GM12878 (cell line): ENCODE measurements around the gene SLC23A1. TPM values are rescaled to one million over a fixed set of nuclear protein-coding genes. Genes with fewer than 3 reads are reported as not detected.

Source experiments
- BHLHE40 ChIP-seq, 2 experiments: fragments of 450-650 bp in 1 of 2; IDR thresholded peaks; 2 replicates each; pipeline ENCODE4 v1.6.1; 2011 to 2017; ENCODE audit warnings: low read depth in 2 of 2, borderline replicate concordance in 1 of 2, improper control_type of control experiment in 1 of 2, low read length in 1 of 2, mild to moderate bottlenecking in 1 of 2
- CREM ChIP-seq: IDR thresholded peaks from 2 replicates; pipeline ENCODE4 v1.6.1; 2014; ENCODE audit warnings: antibody characterized with exemption, low read depth
- GATAD2B ChIP-seq: fragments of 450-650 bp; conservative IDR thresholded peaks from 2 replicates; pipeline ENCODE4 v1.6.1; 2017; ENCODE audit warnings: low read depth, mild to moderate bottlenecking, moderate library complexity
- IKZF1 ChIP-seq: fragments of 450-650 bp; conservative IDR thresholded peaks from 2 replicates; pipeline ENCODE4 v1.6.1; 2017; ENCODE audit warnings: antibody characterized with exemption, mild to moderate bottlenecking
- RAD21 ChIP-seq: IDR thresholded peaks from 2 replicates; pipeline ENCODE4 v1.6.1; 2011; ENCODE audit warnings: mild to moderate bottlenecking, low read depth, low read length, moderate library complexity; ENCODE audit not compliant: insufficient read depth
- ZBTB40 ChIP-seq: fragments of 450-650 bp; IDR thresholded peaks from 2 replicates; pipeline ENCODE4 v1.6.1; 2016; ENCODE audit warnings: mild to moderate bottlenecking, moderate library complexity, borderline replicate concordance
- ZNF207 ChIP-seq: fragments of 450-650 bp; IDR thresholded peaks from 2 replicates; pipeline ENCODE4 v1.6.1; 2014; ENCODE audit warnings: antibody characterized with exemption, mild to moderate bottlenecking, borderline replicate concordance
- polyA plus RNA-seq, 11 experiments: library from polyadenylated mRNA; depleted of rRNA in 4 of 11; unstranded in 6 of 11; stranded (reverse) in 5 of 11; fragments of >200 nt; fragmentation: Nextera tagmentation in 4 of 11; fragmentation: Illumina TruSeq in 1 of 11; extraction: Ambion mirVana in 4 of 11; extraction: Trizol in 1 of 11; gene quantifications; 1 replicate in 1 of 11; 2 replicates in 10 of 11; pipeline versions ENCODE4 v1.2.1 to v1.2.3, GENCODE V29; 2011 to 2016; ENCODE audit warnings: inconsistent platforms in 2 of 11, missing spikeins in 2 of 11, low read depth in 1 of 11
- total RNA-seq, 4 experiments: library from RNA; depleted of rRNA in 3 of 4; stranded (reverse); fragments of >200 nt in 3 of 4; fragmentation: Illumina TruSeq in 1 of 4; extraction: Trizol in 1 of 4; gene quantifications; 2 replicates each; pipeline versions ENCODE4 v1.2.1 to v1.2.3, GENCODE V29; 2013 to 2021
- TF ChIP-seq, protein P1 (sequence below): IDR thresholded peaks from 2 replicates; pipeline ENCODE4 v1.6.1; 2012; ENCODE audit warnings: improper control_type of control experiment, low read depth, low read length; ENCODE audit not compliant: insufficient replicate concordance
- TF ChIP-seq, protein P2 (sequence below): IDR thresholded peaks from 2 replicates; pipeline ENCODE4 v1.6.1; 2012; ENCODE audit warnings: low read length, inconsistent platforms

The SLC23A1 gene
- total and polyA plus RNA-seq, 10 of the 15 experiments (the other 5 are each of a cell fraction or from before 2014, with no cell fraction given) = 0.35 to 4.7 (median 1.6) TPM

GRCh38 chr5:139392678-139393496 lies 9.8 kb upstream of the SLC23A1 start (continued):
- TF ChIP-seq, protein P1, sequence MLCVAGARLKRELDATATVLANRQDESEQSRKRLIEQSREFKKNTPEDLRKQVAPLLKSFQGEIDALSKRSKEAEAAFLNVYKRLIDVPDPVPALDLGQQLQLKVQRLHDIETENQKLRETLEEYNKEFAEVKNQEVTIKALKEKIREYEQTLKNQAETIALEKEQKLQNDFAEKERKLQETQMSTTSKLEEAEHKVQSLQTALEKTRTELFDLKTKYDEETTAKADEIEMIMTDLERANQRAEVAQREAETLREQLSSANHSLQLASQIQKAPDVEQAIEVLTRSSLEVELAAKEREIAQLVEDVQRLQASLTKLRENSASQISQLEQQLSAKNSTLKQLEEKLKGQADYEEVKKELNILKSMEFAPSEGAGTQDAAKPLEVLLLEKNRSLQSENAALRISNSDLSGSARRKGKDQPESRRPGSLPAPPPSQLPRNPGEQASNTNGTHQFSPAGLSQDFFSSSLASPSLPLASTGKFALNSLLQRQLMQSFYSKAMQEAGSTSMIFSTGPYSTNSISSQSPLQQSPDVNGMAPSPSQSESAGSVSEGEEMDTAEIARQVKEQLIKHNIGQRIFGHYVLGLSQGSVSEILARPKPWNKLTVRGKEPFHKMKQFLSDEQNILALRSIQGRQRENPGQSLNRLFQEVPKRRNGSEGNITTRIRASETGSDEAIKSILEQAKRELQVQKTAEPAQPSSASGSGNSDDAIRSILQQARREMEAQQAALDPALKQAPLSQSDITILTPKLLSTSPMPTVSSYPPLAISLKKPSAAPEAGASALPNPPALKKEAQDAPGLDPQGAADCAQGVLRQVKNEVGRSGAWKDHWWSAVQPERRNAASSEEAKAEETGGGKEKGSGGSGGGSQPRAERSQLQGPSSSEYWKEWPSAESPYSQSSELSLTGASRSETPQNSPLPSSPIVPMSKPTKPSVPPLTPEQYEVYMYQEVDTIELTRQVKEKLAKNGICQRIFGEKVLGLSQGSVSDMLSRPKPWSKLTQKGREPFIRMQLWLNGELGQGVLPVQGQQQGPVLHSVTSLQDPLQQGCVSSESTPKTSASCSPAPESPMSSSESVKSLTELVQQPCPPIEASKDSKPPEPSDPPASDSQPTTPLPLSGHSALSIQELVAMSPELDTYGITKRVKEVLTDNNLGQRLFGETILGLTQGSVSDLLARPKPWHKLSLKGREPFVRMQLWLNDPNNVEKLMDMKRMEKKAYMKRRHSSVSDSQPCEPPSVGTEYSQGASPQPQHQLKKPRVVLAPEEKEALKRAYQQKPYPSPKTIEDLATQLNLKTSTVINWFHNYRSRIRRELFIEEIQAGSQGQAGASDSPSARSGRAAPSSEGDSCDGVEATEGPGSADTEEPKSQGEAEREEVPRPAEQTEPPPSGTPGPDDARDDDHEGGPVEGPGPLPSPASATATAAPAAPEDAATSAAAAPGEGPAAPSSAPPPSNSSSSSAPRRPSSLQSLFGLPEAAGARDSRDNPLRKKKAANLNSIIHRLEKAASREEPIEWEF = no peak
- TF ChIP-seq, protein P2, sequence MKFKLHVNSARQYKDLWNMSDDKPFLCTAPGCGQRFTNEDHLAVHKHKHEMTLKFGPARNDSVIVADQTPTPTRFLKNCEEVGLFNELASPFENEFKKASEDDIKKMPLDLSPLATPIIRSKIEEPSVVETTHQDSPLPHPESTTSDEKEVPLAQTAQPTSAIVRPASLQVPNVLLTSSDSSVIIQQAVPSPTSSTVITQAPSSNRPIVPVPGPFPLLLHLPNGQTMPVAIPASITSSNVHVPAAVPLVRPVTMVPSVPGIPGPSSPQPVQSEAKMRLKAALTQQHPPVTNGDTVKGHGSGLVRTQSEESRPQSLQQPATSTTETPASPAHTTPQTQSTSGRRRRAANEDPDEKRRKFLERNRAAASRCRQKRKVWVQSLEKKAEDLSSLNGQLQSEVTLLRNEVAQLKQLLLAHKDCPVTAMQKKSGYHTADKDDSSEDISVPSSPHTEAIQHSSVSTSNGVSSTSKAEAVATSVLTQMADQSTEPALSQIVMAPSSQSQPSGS = no peak
- TF ChIP-seq IKZF1 (peak; percentile 96), BHLHE40 (IDR thresholded peaks at IDR 0.05; ENCODE audit: borderline replicate concordance in 1 of 2, low read depth in 2 of 2, low read length in 1 of 2) (peak in 1 of 2 experiments; percentile 55; a peak in 2 of 4 replicates), GATAD2B (peak; percentile 64; the same call in 1 of the 2 replicates), CREM (peak; percentile 62), RAD21 (peak; percentile 76), ZNF207 (peak; percentile 13; the same call in 1 of the 2 replicates), ZBTB40 (peak; percentile 50)
- TF ChIP-seq, all 136 proteins: peak for 37
